ENCODE results near the gene HDAC4.
"Not testable (repeated sequence)": the region's sequence is repeated elsewhere in the genome, so short reads cannot be mapped to it uniquely, and the experiment has no call there.

Gene HDAC4

DNA sequence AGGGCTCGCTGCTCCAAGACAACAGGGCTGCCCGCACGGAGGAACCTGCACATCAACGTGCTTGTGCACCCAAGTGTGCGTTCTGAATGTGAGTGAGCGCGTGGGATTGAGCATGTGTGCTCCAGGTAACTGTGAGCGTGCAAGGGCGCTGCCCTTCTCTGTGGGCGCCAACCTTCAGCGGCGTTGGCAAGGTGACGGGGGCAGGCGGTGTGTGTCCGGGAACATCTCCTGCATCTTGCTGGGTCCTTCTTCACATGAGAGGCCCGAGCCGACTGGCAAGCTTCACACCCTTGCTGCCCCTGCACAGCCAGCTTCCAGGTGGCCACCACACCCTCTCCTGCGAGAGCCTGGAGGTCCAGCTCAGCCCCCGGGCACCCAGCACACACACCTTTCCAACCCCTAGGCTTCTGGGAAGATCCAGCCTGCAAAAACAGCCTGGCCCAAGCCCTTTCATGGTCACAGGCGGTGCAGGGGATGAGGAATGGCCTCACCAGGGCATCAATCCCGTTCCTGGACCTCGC is 220.9 kb downstream of the HDAC4 start:
- DNase-seq: no peak

DNA sequence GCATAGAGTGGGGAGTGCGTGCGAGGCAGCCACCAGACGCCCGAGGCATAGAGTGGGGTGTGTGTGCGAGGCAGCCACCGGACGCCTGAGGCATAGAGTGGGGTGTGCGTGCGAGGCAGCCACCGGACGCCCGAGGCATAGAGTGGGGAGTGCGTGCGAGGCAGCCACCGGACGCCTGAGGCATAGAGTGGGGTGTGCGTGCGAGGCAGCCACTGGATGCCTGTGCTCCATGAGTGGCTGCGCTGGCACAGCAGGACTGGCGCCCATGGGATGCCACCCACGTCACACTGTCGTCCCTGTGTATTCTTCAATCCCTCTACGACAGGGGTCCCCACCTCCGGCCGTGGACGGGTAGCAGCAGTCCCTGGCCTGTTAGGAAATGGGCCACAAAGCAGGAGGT is 221.9 kb downstream of the HDAC4 start:
- DNase-seq: no peak

DNA sequence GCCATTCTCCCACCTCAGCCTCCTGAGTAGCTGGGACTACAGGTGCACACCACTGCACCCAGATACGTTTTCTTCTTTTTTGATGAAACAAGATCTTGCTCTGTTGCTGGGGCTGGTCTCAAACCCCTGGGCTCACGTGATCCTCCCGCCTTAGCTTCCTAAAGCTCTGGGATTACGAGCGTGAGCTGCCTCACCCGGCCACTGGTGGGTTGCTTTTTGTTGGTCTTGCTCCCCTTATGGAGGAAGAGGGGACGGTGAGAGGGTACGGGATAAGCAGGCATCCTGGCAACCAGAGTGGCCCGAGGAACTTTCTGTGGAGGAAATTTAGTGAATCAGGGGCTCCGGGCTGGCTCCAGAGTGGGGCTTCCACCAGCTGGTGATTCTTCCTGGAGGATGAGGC is 222.3 kb downstream of the HDAC4 start:
- no peak for DNase-seq

DNA sequence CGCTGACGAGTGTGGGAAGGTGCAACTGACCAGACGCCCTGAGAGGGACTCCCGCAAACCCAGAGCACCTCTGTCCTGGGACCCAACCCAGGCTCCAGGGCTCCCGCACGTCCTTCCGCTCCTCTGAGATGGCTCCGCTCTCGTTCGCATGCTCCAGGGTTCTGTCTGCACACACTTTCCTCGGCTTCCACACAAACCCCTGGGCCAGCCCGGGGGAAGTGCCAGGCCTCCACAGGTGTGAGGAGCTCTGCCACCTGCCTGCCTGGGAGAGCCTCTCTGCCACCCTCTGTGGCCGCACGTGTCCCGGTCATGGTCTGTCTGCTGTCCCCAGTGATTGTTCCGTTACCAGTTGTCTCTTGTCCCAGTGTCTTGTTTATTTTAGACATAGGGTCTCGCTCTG is 222.9 kb downstream of the HDAC4 start:
- DNase-seq: no peak

DNA sequence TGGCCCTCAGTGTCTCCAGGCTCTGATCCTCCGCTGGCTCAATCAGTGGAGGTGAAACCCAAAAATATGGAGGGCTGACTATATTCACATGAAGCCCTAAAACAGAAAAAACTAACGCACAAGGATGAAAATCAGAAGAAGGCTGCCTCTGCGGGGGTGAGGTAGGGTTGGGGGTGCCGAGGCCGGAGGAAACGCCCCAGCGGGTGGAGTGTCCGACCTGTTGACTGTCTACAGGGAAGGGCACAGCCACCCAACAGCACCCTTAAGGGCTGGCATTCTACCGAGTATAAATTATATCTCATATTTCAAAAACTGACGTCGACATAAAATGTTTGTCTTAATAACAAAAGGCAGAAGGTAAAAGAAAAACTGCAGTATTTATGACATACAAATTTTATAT is 223.5 kb downstream of the HDAC4 start:
- no peak for DNase-seq

DNA sequence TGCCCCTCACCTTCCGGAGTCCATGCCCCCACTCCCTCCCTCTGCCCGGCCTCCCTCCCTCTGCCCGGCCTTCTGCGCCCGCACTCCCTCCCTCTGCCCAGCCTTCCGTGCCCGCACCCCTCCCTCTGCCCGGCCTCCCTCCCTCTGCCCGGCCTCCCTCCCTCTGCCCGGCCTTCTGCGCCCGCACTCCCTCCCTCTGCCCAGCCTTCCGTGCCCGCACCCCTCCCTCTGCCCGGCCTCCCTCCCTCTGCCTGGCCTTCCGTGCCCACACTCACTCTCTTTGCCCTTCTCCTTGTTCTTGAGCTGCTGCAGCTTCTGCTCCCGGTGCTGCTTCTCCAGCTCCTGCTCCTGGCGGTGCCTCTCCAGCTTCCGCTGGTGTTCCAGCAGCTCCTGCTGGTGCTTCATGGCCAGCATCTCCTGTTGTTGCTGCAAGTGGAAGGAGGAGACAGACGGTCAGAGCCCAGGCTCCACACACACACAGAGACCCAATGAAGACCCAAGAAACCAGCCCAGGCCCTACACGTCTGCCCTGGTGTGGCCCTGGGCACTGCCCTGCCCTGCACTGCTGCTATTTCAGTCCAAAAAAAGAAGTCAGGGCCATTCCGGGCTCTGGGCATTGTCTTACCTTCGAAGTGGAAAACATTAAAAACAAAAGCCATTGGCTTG is 224.5 kb downstream of the HDAC4 start:
- not testable (repeated sequence) for DNase-seq

DNA sequence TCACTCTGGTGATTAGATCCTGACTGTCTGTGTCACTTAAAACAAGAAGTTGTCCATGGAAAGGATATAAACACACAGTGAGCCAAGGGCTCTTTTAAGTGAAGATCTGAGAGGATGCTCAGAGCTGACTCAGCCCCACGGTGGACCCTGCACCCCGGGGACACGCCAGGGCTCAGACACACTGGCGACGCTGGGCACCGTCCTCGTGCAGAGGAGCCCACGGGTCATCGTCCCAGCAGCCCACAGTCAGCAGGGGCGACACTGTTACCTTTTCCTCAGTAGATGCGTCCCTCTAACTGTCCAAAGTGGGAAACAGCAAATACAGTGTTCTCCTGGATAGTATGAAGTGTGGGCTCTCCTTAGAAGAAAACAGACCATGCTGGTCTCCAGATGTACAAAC is 225.6 kb downstream of the HDAC4 start:
- DNase-seq: no peak

DNA sequence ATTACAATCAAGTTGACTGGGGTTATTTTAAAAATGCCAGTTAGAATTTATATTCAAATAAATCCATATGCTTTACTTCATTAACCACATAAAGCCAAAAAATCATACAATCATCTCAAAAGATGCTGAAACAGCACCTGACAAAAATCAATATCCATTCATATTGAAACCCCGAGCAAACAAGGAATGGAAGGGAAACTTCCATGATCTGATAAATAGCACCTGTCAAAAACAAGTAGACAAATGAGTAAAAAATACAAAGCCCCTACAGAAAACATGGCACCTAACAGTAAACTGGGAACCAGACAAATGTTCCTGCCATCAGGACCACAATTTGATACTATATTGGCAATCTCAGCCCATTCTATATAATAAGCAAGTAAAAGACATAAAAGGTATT is 227.5 kb downstream of the HDAC4 start:
- no peak for DNase-seq

DNA sequence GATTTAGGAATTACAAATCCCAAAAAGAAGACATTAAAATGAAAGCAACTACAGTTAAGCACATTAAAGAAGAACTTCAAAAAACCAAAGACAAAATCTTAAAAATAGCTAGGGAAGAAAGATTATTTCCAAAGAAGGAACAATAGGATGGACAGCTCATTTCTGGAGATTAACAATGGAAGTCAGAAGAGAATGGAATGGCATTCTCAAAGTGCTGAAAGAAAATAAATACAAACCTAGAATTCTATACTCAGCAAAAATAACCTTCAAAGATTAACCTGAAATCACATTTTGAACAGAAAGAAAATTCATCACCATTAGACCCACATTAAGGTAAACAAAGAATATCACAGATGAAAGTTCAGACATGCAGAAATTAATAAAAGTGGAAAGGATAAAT is 229.2 kb downstream of the HDAC4 start:
- no peak for DNase-seq

DNA sequence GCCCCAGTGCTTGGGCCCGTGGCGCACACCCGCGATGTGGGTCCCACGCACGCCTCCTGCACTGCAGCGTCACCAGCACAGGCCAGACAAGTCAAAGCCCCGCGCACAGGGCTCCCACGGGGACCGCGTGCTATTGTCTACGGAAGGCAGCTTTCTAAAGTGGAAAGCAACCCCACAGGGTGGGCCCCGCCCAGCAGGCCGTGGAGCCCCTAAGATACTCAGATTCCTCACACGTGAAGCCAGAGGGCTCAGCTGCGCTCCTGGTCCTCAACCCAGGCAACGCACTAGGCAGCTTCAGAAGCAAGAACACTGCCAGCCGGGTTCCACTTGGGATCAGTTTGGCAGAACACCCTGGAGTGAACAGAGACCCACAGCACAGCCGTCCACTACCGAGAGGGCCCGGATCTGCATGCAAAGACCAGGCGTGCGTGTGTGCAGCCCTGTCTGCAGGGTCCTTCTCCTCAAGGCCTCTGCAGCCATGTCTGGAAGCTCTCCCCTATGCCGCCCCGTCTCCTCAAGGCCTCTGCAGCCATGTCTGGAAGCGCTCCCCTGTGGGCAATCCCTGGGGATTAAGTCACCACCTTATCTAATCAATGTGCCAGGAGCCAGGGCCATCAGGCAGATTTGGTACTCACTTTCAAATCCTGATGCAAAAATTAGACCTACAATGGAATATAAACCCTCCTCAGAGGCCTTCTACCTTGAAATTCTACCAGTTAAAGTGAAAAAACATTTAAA is 231.3 kb downstream of the HDAC4 start:
- no peak for DNase-seq

DNA sequence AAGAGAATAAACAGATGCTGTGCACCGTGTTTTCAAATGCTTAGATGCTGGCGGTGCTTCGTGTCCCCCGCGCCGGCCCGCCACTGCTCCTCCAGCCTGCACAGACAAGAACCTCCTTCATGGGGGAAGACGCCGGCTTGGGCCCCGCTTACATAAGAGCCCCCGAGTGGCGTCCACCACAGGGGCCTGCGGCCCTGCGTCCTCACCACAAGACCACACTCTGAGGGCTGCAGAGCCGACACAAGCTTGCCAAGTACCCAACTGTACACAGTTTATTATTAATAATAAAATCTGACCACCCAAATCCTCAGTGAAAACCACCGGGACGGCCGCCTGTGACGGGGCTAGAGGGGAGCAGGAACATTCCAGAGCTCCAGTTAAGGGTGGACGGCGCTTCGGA is 232.2 kb downstream of the HDAC4 start:
- no peak for DNase-seq

DNA sequence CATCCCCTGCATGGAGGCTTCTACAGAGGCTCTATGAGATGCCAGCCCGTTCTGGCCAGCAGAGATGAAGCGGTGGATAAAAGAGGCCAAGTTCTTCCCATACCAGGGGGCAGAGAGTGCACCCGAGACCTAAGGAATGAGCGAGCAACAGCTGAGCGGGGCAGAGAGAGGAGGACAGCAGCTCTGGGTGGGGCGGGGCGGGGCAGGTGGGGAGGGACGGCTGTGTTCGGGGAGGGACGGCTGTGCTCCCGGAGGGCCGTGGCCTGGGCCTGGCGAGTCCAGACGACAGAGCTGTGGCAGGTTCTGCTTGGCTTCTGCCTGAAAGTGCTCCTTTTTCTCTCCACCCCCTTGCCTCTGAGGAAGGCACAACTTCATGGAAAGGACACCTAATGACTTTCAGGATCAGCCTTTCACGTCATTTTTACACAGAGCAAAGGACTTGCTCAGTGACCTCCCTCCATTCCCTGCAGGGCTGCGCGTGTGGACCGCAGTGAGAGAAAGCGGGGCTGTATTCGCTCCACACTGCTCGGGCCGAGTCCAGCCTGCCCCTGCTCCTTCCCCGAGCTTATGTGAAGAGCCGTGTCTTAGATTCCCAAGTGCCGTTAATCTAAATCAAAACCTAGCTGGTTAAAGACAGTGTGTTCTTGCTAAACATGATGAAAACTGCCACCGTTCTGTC is 232.9 kb downstream of the HDAC4 start:
- DNase-seq: no peak

DNA sequence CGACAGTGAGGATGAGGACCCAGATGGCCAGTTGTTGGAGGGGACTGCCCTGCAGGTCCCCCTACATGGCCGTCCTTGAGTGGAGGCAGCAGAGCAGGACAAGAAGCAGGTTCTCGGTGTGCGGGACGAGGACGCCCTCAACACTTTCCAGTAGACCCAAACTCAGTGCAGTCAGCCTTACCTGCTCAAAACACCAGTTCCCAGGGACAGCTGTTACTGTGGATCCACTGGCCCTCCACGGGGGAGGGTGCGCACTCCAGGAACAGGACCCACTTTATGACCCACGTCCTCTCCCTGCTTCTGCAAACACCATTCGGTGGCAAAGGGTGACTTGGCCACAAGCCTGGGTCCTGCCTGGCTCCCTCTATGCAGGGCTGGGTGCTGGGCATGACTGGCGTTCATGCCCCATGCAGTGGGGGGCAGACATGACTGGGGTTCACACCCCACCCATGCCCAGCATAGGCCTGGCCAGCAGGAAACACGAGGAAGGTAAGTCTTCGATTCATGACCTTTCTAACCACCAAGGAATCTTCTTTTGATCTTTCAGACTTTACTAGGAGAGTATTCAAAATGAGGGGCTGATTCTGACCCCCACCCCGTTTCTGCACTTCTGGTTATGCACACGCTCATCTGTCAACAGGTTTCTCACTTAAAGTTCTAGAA is 233.7 kb downstream of the HDAC4 start:
- no peak for DNase-seq

DNA sequence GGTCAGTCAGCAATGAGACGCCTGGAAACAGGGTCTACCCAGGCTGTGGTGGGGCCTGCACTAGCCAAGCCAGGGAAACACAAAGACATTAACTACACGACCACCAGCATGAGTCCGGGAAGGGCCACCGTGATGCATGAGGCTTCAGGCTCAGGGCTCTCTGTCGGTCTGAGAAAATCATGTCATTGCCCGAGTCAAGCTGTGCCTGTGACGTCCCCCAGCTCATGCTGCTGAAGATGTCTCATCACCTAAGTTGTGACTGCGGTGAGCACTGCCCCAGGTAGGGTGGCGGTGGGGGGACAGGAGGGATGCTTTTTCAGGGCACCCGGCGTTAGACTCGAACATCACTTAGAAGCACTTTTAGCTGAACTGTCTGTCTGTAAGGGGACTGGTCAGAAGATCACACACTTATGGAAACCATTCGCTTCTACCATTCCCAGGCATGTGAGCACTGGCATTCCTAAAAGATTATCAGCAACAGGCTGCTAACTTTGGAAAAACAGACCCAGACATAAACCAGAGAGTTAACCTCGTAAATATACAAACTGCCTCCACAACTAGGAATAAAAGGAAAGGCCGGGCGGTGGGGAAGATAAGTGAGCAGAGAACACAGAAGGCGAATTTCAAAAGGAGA is 234.5 kb downstream of the HDAC4 start:
- no peak for DNase-seq

DNA sequence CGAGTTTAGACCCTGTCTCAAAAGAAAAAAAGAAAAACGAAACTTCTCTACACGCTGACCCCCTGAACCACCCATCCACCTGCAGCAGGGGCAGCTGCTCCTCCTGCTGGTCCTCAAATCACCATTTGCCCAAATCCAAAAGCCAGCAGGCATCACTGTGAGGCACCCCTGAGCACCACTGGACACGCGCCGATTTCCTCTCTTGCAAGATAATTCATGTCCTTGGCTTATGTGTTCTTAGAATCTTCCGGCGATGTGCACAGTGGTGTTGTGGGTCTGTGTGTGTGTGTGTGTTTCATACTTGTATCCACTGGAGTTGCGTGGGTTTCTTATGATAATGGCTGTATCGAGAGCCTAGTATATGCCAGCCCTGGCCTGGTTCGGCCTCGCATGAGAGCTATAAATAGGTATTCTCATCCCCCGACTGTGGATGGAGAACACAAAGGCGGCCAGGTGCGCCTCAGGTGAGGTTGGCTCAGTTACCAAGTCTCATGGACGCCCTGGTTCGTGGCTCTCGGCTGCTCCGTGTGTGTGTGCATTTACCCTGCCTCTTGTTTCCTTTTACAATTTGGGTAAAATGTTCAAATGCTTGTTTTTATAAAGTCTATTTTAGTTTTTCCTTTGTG is 235.5 kb downstream of the HDAC4 start:
- DNase-seq: no peak

DNA sequence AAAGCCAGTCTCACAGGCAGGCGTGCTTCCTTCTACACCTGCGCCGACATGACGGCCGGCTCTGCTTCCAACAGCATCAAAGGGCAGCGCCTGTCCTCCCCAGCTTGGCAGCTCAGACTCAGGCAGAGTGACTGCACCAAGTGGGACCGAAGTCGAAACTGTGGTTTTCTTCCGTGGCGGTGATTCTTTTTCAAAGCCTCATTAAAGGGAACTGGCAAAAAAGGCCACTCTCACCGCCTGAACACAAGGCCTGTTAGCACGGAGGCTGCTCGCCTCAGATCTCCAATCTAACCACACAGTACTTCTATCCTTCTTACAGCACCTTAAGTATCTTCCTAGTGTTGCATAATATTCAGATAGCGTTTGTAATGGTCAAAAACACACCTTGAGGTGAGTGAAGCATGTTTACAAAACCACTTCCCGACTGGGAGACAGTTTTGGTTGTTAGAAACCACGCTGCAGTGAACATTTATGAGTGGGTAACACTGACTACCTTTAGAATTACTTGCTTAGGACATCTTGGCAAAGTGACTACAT is 236.4 kb downstream of the HDAC4 start:
- DNase-seq: no peak

DNA sequence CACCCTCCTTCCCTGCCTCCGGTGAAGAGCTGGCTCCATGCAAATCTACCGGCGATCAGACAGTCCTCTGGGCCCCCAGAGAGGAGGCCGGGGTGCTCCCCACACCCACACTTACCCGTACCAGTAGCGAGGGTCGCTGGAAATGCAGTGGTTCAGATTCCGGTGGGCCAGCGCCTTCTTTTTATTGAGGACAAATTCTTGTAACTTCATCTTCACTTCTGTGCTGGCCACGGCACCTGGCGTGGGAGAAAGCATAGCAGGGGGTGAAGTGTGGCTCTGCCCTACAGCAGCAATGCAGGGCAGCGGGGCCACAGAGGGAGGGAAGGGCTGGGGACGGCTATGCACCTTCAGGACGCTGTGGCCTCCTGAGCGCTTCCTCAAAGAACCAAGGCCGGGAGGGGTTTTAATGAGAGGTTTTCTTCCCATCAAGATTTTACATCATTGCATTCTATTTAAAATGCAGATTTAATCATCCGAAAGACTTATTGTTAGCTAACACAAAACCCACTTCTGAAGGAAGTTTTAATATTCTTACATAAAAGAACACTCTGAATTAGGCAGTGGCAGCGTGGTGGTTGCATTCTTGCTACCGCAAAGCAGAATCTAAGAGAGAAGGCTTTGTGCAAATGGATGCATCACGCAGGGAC is 237.0 kb downstream of the HDAC4 start:
- DNase-seq: no peak

DNA sequence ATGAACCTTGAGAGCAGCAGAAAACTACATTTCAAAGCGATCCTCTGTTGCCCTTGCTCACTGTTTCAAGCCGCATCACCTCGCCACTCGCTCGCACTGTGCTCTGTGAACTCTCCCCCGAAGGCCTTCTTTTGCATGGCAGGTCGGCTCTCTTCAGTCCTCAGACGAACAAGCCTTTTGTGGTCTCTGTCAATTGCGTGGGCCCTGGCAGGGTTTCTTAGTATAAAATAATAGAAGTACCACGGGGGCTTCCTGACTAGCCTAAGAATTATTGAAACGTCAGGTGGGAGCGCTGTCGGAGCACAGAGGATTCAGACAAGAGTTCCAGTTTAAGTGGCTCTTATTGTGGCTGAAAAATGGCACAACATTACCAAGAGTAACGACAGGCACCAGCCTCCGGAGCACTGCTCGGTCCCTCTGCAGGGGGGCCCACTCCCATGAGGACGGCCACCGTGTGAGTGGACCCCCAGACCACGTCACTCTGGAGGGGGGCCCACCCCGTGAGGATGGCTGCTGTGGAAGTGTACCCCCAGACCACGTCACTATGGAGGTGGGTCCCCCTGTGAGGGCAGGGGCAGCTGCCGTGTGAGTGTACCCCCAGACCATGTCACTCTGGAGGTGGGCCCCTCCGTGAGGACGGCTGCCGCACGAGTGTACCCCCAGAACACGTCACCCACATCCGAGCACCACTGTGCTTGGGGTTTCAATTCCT is 237.7 kb downstream of the HDAC4 start:
- no peak for DNase-seq

DNA sequence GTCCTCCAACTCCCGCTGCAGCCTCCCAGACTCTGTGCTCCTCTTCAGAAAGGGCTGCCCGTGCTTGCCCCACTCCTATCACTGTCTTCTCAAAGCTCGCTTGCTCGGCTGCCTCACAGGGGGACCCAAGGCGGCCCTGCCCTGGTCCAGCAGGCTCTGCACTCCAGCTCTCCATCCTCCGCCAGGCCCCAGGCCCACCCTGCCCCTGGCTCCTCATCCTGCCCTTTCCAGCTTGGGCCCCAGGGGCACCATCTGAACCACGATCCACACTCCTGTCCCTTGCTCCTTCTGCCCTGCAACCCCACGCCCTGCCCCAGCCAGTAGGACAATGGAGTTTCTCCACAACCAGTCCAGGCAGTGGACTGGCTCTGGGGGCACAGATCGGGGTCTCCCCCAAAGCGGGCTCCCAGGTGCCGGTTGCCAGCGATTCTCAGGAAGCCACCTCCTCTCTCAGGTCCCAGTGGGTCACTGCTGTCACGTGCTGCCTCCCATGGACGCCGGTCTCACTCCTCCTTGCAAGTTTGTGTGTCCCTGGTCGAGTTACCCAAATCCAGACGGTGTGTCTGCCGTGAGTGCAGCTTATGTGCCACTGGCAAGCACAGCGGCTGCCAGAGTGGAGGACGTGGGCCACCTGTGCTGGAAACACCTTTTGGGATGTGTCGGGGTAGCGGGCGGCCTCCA is 238.5 kb downstream of the HDAC4 start:
- no peak for DNase-seq

DNA sequence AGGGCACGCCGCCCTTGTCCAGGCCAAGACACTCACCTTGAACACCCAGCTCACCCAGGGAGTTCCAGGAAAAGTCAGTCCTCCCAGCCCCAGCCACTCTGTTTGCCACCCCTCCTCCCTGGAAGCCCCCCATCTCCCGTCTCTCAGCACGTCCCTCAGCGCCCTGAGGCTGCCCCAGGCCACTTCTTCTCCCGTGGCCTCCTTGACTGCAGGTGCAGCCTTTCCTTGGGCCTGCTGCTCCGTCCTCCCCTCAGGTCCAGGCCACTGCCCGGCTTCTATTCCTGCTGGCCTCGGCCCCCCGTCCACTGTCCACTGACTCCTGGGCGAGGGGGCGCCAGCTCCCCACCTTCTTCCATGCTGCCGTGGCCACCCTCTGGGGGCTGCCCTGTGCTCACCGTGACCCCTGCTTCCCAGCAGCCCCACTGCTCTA is 239.1 kb downstream of the HDAC4 start:
- DNase-seq: no peak
